SU-DHL-6 (cell line): ENCODE data around the gene GART.

Experiments used
- EZH2phosphoT487 ChIP-seq: fragments of 200-600 bp; sonication (generic), shearing (Covaris generic); conservative IDR thresholded peaks from 2 replicates; pipeline ENCODE4 v1.6.1; 2018; ENCODE audit warnings: mild to moderate bottlenecking, antibody characterized with exemption, low read length, moderate library complexity, mixed read lengths
- TF ChIP-seq, protein P1 (sequence below): fragments of 200-600 bp; sonication (generic); IDR thresholded peaks from one replicate; pipeline ENCODE4 v1.5.1; 2017; ENCODE audit warnings: antibody characterized with exemption, mild to moderate bottlenecking, low read length, moderate library complexity; ENCODE audit not compliant: insufficient read depth, poor library complexity, severe bottlenecking

- TF ChIP-seq, protein P1, sequence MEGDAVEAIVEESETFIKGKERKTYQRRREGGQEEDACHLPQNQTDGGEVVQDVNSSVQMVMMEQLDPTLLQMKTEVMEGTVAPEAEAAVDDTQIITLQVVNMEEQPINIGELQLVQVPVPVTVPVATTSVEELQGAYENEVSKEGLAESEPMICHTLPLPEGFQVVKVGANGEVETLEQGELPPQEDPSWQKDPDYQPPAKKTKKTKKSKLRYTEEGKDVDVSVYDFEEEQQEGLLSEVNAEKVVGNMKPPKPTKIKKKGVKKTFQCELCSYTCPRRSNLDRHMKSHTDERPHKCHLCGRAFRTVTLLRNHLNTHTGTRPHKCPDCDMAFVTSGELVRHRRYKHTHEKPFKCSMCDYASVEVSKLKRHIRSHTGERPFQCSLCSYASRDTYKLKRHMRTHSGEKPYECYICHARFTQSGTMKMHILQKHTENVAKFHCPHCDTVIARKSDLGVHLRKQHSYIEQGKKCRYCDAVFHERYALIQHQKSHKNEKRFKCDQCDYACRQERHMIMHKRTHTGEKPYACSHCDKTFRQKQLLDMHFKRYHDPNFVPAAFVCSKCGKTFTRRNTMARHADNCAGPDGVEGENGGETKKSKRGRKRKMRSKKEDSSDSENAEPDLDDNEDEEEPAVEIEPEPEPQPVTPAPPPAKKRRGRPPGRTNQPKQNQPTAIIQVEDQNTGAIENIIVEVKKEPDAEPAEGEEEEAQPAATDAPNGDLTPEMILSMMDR = no peak
- no peak for TF ChIP-seq EZH2phosphoT487
These were observed 50.4 kb downstream of the GART start, which contains the start of gene DNAJC28 for GRCh38 chr21:33491373-33492102.
